NB4 (cell line): Measurements from ENCODE around the gene FEZF2.

ENCODE experiments used
- DNase-seq: peaks from one replicate; pipeline ENCODE4 v3.0.0; 2010; ENCODE audit warnings: low read depth
- H3K4me3 ChIP-seq: one replicate; pipeline ENCODE4 v1.5.1; 2011; ENCODE audit warnings: mild to moderate bottlenecking, low read depth, low read length, moderate library complexity
- MAX ChIP-seq: IDR thresholded peaks from 2 replicates; pipeline ENCODE4 v1.6.1; 2011; ENCODE audit warnings: low read depth, low read length
- MYC ChIP-seq: IDR thresholded peaks from 2 replicates; pipeline ENCODE4 v1.6.1; 2011; ENCODE audit warnings: low read depth, low read length
- POLR2A ChIP-seq: IDR thresholded peaks from 2 replicates; pipeline ENCODE4 v1.6.1; 2011; ENCODE audit warnings: mild to moderate bottlenecking; ENCODE audit not compliant: insufficient read length; ENCODE audit errors: extremely low read depth
- TF ChIP-seq, protein P1 (sequence below): IDR thresholded peaks from one replicate; pipeline ENCODE4 v1.5.1; 2012; ENCODE audit warnings: low read depth, low read length

The FEZF2 gene

GRCh38 chr3:62368705-62369475, 4.5 kb downstream of the FEZF2 start:
- no peak for DNase-seq
- no peak overlapping the region for H3K4me3 ChIP-seq
- TF ChIP-seq, protein P1, sequence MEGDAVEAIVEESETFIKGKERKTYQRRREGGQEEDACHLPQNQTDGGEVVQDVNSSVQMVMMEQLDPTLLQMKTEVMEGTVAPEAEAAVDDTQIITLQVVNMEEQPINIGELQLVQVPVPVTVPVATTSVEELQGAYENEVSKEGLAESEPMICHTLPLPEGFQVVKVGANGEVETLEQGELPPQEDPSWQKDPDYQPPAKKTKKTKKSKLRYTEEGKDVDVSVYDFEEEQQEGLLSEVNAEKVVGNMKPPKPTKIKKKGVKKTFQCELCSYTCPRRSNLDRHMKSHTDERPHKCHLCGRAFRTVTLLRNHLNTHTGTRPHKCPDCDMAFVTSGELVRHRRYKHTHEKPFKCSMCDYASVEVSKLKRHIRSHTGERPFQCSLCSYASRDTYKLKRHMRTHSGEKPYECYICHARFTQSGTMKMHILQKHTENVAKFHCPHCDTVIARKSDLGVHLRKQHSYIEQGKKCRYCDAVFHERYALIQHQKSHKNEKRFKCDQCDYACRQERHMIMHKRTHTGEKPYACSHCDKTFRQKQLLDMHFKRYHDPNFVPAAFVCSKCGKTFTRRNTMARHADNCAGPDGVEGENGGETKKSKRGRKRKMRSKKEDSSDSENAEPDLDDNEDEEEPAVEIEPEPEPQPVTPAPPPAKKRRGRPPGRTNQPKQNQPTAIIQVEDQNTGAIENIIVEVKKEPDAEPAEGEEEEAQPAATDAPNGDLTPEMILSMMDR = no peak
- TF ChIP-seq MYC (no peak), POLR2A (no peak), MAX (no peak)

DNA sequence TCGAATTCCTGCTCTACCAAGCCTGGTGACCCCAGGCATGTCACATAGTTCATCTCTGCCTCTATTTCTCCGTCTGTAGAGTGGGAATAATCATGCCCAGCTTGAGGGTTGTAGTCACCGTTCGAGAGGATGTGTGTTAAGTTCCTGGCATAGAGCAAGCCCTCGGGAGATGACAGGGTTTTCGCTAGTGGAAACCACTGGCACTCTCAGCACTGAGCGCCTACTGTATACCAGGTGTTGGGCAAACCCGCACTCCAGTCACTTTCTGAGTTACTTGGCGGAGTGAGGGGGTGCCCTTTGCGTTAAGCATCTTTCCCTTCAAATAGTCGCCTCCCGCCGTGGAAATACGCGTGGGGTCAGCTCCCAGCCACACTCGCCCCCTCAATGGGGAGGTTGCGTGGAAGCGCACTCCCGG, 5.1 kb downstream of the FEZF2 start:
- no peak for TF ChIP-seq POLR2A
- DNase-seq = no peak

DNA sequence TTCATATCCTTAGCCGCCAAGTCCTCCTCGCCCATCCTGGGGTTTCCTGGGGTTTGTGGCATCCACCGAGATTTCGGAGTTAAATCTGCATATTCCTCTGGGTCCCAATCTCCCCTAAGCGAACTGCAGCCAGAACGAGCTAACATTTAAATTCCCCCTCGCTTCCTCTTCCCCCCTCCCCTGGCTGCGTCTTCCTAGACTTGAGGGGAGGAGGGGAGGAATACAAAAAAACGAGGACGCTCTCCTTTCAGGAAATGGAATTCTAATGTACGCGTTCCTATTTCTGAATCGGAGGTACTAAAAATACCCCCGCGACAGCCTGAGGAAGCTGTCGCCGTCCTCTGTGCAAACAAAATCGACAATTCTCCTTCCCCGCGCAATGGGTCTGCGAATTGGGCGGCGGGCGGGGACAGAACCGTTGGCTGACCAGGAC, 5.6 kb downstream of the FEZF2 start:
- H3K4me3 ChIP-seq = no peak overlapping the region
- DNase-seq = no peak
- TF ChIP-seq MYC = no peak
- TF ChIP-seq, protein P1 = no peak
- no peak for TF ChIP-seq POLR2A
- no peak for TF ChIP-seq MAX

More for the DNA sequence above, 5.1 kb downstream of the FEZF2 start:
- no peak overlapping the region for H3K4me3 ChIP-seq

DNA sequence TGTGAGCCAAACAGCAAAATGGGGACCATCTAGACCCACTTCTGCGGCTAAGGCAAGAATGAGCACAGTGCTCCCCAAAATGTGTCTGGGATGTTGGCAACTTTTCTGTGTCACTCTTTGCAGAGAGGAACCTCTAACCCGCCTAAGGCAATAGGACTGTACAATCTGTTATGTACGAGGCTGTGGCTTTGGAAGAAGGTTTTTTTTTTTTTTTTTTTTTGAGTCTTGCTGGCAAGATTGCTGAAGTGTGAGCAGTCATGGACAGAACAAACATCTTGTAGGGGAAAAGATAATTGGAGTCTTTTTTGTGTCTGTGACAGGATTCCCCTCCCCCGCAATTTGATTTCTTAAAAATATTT, 7.2 kb downstream of the FEZF2 start:
- TF ChIP-seq MAX (no peak), MYC (no peak), POLR2A (no peak)
- TF ChIP-seq, protein P1 = no peak
- DNase-seq = no peak
- H3K4me3 ChIP-seq = no peak overlapping the region

GRCh38 chr3:62365391-62366125, 7.8 kb downstream of the FEZF2 start:
- TF ChIP-seq MAX (no peak), MYC (no peak), POLR2A (no peak)
- TF ChIP-seq, protein P1 = no peak
- H3K4me3 ChIP-seq = no peak overlapping the region
- DNase-seq = no peak

DNA sequence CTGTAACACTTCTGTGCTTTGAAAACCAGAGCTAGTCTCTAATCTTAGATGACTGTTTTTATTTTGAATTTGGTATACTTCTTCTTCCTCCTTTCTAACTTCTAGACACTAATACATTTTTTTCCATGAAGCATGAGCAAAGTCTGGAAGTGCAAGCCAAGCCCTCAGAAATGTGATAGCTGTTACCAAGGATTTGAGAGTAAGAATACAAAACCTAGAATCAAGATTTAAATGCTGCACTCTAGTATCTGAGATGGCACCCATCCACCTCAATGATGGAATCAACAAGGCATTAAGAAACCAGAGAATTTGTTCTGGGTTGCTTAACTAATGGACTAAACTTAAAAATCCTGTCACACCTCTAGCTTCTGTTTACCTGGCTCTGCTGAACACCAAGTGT, 9.2 kb downstream of the FEZF2 start:
- no peak overlapping the region for H3K4me3 ChIP-seq
- no peak for DNase-seq
- no peak for TF ChIP-seq POLR2A
- TF ChIP-seq, protein P1 = no peak
- TF ChIP-seq MAX = no peak
- no peak for TF ChIP-seq MYC
